GM21619 (cell line): ENCODE results near the gene EML1.

Experiments used
- ATAC-seq: cut with Tn5 transposase; IDR thresholded peaks from one replicate; pipeline ENCODE4 v1.9.1; 2021; ENCODE audit not compliant: unreplicated experiment

Gene EML1, protein sequence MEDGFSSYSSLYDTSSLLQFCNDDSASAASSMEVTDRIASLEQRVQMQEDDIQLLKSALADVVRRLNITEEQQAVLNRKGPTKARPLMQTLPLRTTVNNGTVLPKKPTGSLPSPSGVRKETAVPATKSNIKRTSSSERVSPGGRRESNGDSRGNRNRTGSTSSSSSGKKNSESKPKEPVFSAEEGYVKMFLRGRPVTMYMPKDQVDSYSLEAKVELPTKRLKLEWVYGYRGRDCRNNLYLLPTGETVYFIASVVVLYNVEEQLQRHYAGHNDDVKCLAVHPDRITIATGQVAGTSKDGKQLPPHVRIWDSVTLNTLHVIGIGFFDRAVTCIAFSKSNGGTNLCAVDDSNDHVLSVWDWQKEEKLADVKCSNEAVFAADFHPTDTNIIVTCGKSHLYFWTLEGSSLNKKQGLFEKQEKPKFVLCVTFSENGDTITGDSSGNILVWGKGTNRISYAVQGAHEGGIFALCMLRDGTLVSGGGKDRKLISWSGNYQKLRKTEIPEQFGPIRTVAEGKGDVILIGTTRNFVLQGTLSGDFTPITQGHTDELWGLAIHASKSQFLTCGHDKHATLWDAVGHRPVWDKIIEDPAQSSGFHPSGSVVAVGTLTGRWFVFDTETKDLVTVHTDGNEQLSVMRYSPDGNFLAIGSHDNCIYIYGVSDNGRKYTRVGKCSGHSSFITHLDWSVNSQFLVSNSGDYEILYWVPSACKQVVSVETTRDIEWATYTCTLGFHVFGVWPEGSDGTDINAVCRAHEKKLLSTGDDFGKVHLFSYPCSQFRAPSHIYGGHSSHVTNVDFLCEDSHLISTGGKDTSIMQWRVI

DNA sequence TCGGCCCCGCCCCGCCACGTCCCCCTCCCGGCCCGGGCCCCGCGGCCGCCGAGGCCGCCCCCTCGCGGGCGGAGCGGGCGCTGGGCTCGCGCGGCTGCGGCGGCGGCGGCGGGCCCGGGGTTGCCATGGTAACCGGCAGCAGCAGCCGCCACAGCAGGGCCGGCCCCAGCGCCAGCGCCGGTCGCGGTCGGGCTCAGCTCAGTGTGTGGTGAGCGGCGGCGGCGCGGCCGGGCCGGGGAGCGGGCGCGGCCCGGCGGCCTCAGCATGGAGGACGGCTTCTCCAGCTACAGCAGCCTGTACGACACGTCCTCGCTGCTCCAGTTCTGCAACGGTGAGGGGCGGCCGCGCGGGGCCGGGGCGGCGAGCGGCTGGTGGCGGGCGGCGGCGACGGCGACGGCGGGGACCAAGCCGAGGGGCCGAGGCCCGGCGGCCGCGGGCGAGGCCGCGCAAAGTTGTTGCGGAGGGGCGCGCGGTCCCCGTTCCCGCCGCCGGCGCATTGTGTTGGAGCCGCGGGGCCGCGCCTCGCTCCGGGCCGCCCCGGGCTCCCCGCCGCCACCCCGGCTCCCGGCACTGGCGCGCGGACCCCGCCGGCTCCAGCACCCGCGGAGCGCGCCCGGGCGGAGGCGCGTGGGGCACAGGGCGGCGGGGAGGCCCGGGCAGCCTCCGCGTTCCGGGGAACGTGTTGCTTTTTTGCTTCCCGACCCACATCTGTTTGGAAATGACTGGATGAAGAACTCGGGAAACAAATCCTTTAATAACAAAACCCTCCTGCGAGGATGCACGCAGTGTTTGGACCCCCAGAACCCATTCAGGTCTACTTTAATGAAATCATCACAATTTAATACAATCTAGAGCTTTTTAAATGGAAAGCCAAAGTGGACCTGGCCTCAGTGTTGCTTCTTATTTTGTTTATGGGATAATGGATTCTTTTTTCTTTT is at the start of gene EML1:
TSS of gene EML1 (plus strand) at position 201 of the 938 bp plus-strand sequence. CDS start at position 265, 64 bp downstream.
- peak; percentile 94 for ATAC-seq

GRCh38 chr14:99744199-99744872 is 48.9 kb upstream of the EML1 start:
- ATAC-seq: no peak

- no peak for ATAC-seq
Measured at GRCh38 chr14:99744873-99745224, 48.4 kb upstream of the EML1 start.

GRCh38 chr14:99745307-99745951 is 47.8 kb upstream of the EML1 start:
- ATAC-seq: no peak

GRCh38 chr14:99747167-99747566 is 46.0 kb upstream of the EML1 start:
- ATAC-seq: no peak

- no peak for ATAC-seq
Measured at GRCh38 chr14:99747582-99748330, 45.5 kb upstream of the EML1 start.

GRCh38 chr14:99748529-99748928 is 44.7 kb upstream of the EML1 start:
- no peak for ATAC-seq

- ATAC-seq: no peak
Measured at GRCh38 chr14:99749142-99749541, 44.1 kb upstream of the EML1 start.

GRCh38 chr14:99749763-99750715 is 43.2 kb upstream of the EML1 start:
- ATAC-seq: no peak

GRCh38 chr14:99750746-99751450 is 42.3 kb upstream of the EML1 start:
- ATAC-seq: no peak

DNA sequence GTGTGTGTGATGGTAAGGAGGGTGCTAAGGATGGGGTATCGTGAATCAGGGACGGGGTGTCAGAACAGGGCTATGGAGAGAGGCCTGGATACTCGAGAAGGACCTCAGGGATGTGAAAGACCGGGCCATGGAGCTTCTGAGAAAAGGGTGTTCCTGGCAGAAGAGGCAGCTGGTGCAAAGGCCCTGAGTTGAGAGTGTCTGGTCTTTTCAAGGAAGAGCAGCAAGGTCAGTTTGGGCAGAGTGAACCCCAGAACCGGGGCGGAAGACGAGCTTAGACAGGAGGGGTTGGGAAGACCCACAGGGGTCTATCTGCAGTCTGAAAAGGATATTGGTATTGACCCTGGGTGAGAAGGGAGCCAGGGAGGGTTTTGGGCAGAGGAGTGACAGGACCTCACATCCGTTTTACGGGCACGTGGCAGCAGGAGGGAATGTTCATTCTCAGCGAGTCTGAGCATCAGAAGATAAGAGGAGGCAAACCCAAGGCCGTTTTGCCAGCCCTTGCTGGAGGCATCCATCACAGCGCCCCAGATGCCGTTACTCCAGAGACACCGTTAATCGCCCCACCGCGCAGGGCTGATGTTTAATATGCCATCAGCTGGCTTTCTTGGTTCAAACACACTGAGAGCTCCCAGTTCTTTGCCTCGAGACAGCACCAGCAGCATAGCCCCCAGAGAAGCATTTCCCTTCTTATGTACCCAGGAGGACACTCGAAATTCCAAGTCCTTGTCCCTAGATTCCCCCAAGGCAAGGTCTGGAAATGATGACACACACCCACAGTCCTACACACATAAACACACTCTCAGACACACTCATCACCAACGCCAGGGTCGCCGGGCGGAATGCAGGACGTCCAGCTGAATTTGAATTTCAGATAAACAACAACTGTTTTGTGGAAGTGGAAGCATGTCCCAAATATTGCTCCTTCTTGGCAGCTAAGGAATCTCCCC is 41.4 kb upstream of the EML1 start:
- ATAC-seq: no peak

DNA sequence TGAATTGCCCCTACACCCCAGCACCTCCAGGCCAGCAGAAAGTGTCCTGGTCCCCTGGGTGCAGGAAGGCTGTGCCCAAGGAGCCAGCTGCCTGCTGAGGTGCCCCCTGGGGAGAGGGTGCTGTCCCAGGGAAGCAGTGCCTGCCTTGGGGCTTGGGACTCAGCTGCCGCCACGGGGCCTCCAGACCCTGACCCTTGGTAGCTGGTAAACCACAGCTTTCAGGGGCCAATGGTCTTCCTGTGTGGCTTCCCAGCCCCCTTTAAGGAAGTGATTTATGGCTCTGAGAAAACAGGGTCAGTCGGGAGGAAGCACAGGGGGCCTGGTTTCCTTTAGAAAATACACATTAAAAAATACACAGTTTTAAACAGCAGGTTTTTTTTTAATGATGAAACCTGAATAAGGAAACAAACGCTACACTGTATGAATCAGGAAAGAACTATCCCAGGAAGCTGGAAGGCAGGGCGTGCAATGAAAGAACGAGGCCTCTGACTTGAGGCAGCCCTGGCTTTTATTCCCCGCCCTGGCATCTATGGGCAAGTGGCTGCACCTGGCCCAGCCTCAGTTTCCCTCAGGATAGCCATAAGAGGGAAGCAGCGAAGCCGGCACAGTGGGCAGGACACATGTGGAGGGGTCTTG is 40.6 kb upstream of the EML1 start:
- no peak for ATAC-seq

DNA sequence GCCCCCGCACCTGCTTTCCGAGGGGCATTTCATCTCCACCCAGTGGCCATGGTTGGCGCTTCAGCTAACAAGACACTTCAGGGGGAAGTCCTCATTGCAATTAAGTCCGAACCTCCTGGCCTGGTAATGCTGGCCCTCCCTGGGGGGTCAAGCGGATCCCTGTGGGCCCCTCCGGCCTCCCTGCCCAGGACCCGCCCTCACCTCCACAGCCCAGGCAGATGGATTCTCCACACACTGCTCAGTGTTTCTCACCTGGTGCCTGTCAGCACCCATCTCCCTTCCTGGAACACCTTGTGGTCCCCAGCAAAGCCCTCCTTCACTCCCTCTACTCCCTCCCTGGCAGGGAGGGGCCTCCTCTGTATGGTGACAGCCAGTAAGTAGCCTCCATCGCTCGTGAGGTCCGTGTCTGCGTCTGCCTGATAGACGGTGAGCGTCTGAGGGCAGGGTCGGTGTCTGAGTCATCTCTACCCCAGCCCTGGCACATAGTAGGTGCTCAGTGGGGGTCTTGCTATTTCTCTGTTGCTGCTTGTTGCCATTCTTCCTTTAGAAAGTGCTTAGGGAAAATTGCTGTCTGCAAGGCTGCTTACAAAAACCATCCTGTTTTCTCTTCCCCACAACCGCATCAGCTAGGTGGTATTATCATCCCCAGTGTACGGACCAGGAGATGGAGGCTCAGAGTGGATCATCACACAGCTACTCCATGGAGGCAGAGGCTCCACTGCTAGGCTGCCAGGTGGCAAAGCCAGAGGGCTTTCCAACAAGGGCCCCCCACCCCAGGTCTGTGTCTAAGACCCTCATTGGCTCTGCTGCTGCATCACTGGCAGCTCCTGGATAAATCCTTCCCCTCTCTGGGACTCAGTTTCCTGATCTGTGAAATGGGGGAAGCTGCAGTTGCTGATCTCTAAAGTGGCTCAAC is 39.7 kb upstream of the EML1 start:
- ATAC-seq: no peak

DNA sequence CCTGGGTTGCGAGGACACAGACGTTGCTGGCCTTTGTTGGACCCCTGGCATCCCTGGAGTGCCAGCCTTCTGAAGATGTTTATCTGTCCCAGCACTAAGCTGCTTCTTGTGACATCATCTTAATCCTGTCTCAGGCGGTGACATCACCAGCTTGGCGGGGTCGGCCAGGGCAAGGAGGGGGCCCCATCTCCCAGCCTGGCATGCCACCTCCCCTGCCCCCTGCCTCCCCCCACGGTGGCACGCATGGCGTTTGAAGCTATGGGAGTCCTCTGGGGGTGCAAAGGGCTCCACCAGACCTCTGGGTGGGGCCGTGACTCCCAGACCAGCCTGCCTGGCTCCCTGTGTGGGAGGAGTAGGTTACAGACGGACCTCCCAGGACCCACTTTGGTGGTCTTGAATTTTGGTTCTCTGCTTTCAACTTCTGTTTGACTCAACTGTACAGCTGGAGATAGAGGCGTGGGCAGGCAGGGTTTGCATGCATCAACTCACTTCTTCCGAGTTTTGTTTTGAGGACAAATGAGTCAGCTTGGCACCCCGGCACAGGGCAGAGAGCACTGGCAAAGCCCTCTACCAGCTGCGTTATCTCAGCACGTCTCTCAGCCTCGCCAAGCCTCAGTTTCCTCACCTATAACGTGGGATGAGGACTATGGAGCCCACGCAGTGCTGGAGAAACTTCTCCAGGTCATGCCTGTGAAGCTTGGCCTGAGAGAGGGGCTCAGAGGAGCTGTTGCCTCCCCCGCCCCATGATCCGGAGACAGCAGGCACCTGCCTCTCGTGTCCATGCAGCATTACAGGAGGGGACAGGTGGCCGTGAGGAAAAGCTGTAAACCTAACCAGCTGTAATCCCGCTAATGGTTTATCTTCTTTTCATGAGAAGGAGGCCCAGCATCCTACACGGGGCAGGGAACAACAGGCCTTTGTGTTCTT is 38.8 kb upstream of the EML1 start:
- ATAC-seq: no peak
